Trophoblast cell (in vitro differentiated cells and primary cell): ENCODE data around the gene CHST3.

Experiments used
- DNase-seq, 2 donors: peaks; one replicate each; pipeline ENCODE4 v3.0.0-alpha.2; 2016
- H2AFZ ChIP-seq: 2 replicates; pipeline ENCODE4 v1.6.1; 2013; ENCODE audit warnings: low read length, moderate library complexity, mild to moderate bottlenecking; ENCODE audit not compliant: insufficient read depth, poor library complexity
- H2AK5ac ChIP-seq: 2 replicates; pipeline ENCODE4 v1.6.1; 2013; ENCODE audit warnings: mild to moderate bottlenecking, low read length
- H2BK120ac ChIP-seq: 2 replicates; pipeline ENCODE4 v1.6.1; 2013; ENCODE audit warnings: low read length, mild to moderate bottlenecking, moderate library complexity; ENCODE audit not compliant: insufficient read depth, poor library complexity
- H2BK12ac ChIP-seq: 2 replicates; pipeline ENCODE4 v1.6.1; 2013; ENCODE audit warnings: mild to moderate bottlenecking, low read length, moderate library complexity
- H2BK5ac ChIP-seq: 2 replicates; pipeline ENCODE4 v1.6.1; 2013; ENCODE audit warnings: low read length, low read depth, moderate library complexity, mild to moderate bottlenecking; ENCODE audit not compliant: poor library complexity
- H3K14ac ChIP-seq: 2 replicates; pipeline ENCODE4 v1.6.1; 2013; ENCODE audit warnings: mild to moderate bottlenecking, low read length
- H3K18ac ChIP-seq: 2 replicates; pipeline ENCODE4 v1.6.1; 2013; ENCODE audit warnings: mild to moderate bottlenecking, low read length
- H3K23ac ChIP-seq: 2 replicates; pipeline ENCODE4 v1.6.1; 2013; ENCODE audit warnings: low read length
- H3K27ac ChIP-seq: 2 replicates; pipeline ENCODE4 v1.5.1; 2013; ENCODE audit warnings: low read depth, mild to moderate bottlenecking, inconsistent platforms, low read length, moderate library complexity
- H3K27me3 ChIP-seq: 2 replicates; pipeline ENCODE4 v1.6.1; 2013; ENCODE audit warnings: inconsistent platforms, mild to moderate bottlenecking, low read length, moderate library complexity; ENCODE audit not compliant: insufficient read depth
- H3K36me3 ChIP-seq, 2 experiments: 1 replicate in 1 of 2; 2 replicates in 1 of 2; pipeline ENCODE4 v1.6.1; 2013; ENCODE audit warnings: low read length in 2 of 2, mild to moderate bottlenecking in 2 of 2, moderate library complexity in 1 of 2; ENCODE audit not compliant: insufficient read depth in 2 of 2, control insufficient read depth in 1 of 2
- H3K4ac ChIP-seq: 2 replicates; pipeline ENCODE4 v1.6.1; 2013; ENCODE audit warnings: low read depth, mild to moderate bottlenecking, low read length, moderate library complexity
- H3K4me1 ChIP-seq, 2 experiments: 1 replicate in 1 of 2; 2 replicates in 1 of 2; pipeline ENCODE4 v1.6.1; 2013; ENCODE audit warnings: low read length in 2 of 2, mild to moderate bottlenecking in 2 of 2, moderate library complexity in 1 of 2; ENCODE audit not compliant: insufficient read depth in 2 of 2, control insufficient read depth in 1 of 2
- H3K4me2 ChIP-seq: 2 replicates; pipeline ENCODE4 v1.6.1; 2013; ENCODE audit warnings: inconsistent platforms, mild to moderate bottlenecking, low read length, moderate library complexity
- H3K4me3 ChIP-seq: 2 replicates; pipeline ENCODE4 v1.5.1; 2013; ENCODE audit warnings: mild to moderate bottlenecking, low read depth, low read length, inconsistent platforms
- H3K79me1 ChIP-seq: one replicate; pipeline ENCODE4 v1.6.1; 2013; ENCODE audit warnings: low read length
- H3K79me2 ChIP-seq: 2 replicates; pipeline ENCODE4 v1.6.1; 2013; ENCODE audit warnings: low read length, mild to moderate bottlenecking; ENCODE audit not compliant: control insufficient read depth, insufficient read depth, poor library complexity
- H3K9ac ChIP-seq: 2 replicates; pipeline ENCODE4 v1.6.1; 2013; ENCODE audit warnings: mild to moderate bottlenecking, low read length
- H3K9me3 ChIP-seq: 2 replicates; pipeline ENCODE4 v1.6.1; 2013; ENCODE audit warnings: low read depth, mild to moderate bottlenecking, control low read depth, inconsistent platforms, low read length; ENCODE audit not compliant: insufficient read depth
- H4K12ac ChIP-seq: 2 replicates; pipeline ENCODE4 v1.6.1; 2013; ENCODE audit warnings: low read depth, mild to moderate bottlenecking, low read length, moderate library complexity
- H4K8ac ChIP-seq: 2 replicates; pipeline ENCODE4 v1.6.1; 2013; ENCODE audit warnings: low read depth, mild to moderate bottlenecking, low read length, moderate library complexity
- H4K91ac ChIP-seq: one replicate; pipeline ENCODE4 v1.6.1; 2013; ENCODE audit warnings: low read depth, mild to moderate bottlenecking, low read length, moderate library complexity
- WGBS: extraction: QIAGEN DNeasy Blood & Tissue Kit; methylation state at CpG from one replicate; pipeline ENCODE4 v1.1.7; 2013; ENCODE audit warnings: missing lambda C conversion rate; ENCODE audit not compliant: insufficient read length, insufficient coverage; ENCODE audit errors: extremely low coverage; 5-methylcytosine and 5-hydroxymethylcytosine counted together

Gene CHST3

GRCh38 chr10:71938211-71938610, 26.0 kb upstream of the CHST3 start:
- WGBS = no CpG with 5 or more reads among the region's 1 CpG
- Histone ChIP-seq H3K18ac (no peak overlapping the region), H4K12ac (no peak overlapping the region), H3K27me3 (no peaks in the 10 kb centered on the region), H3K14ac (no peak overlapping the region), H2BK120ac (no peak overlapping the region), H3K27ac (peak overlapping the region; percentile 67), H4K91ac (peak overlapping the region; percentile 10), H3K4me2 (no peak overlapping the region), H2AFZ (no peak overlapping the region), H3K9ac (no peak overlapping the region), H3K23ac (no peak overlapping the region), H3K4ac (no peak overlapping the region), H3K4me3 (no peak overlapping the region), H3K4me1 (peaks cover 4 to 9% of the 10 kb centered on the region in 2 experiments), H3K36me3 (no peaks in the 10 kb centered on the region), H3K79me2 (no peaks in the 10 kb centered on the region), H2BK12ac (no peak overlapping the region), H2AK5ac (no peak overlapping the region), H3K9me3 (peaks cover 2% of the 10 kb centered on the region), H2BK5ac (no peak overlapping the region), H3K79me1 (peaks cover 8% of the 10 kb centered on the region), H4K8ac (no peak overlapping the region)
- DNase-seq = no peak

GRCh38 chr10:71939304-71939703, 24.9 kb upstream of the CHST3 start:
- Histone ChIP-seq H3K9ac (no peak overlapping the region), H3K79me1 (peaks cover 8% of the 10 kb centered on the region), H3K14ac (peak overlapping the region; percentile 13), H3K18ac (no peak overlapping the region), H2BK5ac (peak overlapping the region; percentile 51), H3K4me3 (no peak overlapping the region), H4K8ac (no peak overlapping the region), H2BK120ac (peak overlapping the region; percentile 61), H3K27me3 (no peaks in the 10 kb centered on the region), H3K79me2 (no peaks in the 10 kb centered on the region), H4K12ac (no peak overlapping the region), H3K9me3 (peaks cover 10% of the 10 kb centered on the region), H3K4ac (no peak overlapping the region), H3K23ac (no peak overlapping the region), H3K27ac (peak overlapping the region; percentile 18), H3K36me3 (no peaks in the 10 kb centered on the region), H2BK12ac (no peak overlapping the region), H3K4me2 (no peak overlapping the region), H4K91ac (peak overlapping the region; percentile 83), H2AK5ac (no peak overlapping the region), H3K4me1 (peaks cover 4 to 9% of the 10 kb centered on the region in 2 experiments), H2AFZ (no peak overlapping the region)
- WGBS = no CpG with 5 or more reads among the region's 4 CpGs
- DNase-seq = no peak

- H2AK5ac ChIP-seq = no peak overlapping the region
- H3K27me3 ChIP-seq = no peaks in the 10 kb centered on the region
- H4K91ac ChIP-seq = peak overlapping the region; percentile 83
- H3K4me3 ChIP-seq = no peak overlapping the region
- peak overlapping the region; percentile 13 for H3K14ac ChIP-seq
- H2BK5ac ChIP-seq = peak overlapping the region; percentile 51
- H3K9me3 ChIP-seq = peaks cover 14% of the 10 kb centered on the region
- peak overlapping the region; percentile 61 for H2BK120ac ChIP-seq
- no peak overlapping the region for H3K23ac ChIP-seq
- no CpG with 5 or more reads among the region's 26 CpGs for WGBS
- peak overlapping the region; percentile 5 for H3K18ac ChIP-seq
- peaks cover 4 to 9% of the 10 kb centered on the region in 2 experiments for H3K4me1 ChIP-seq
- H3K4ac ChIP-seq = no peak overlapping the region
- no peaks in the 10 kb centered on the region for H3K36me3 ChIP-seq
- peak overlapping the region; percentile 73 for H2BK12ac ChIP-seq
- H3K79me2 ChIP-seq = no peaks in the 10 kb centered on the region
- DNase-seq = no peak
- H3K9ac ChIP-seq = no peak overlapping the region
- no peak overlapping the region for H4K8ac ChIP-seq
- H4K12ac ChIP-seq = no peak overlapping the region
- no peak overlapping the region for H2AFZ ChIP-seq
- H3K27ac ChIP-seq = peak overlapping the region; percentile 18
- no peak overlapping the region for H3K4me2 ChIP-seq
- H3K79me1 ChIP-seq = peaks cover 8% of the 10 kb centered on the region
Measured at GRCh38 chr10:71939861-71940474, 24.2 kb upstream of the CHST3 start.

- Histone ChIP-seq H3K14ac (no peak overlapping the region), H3K18ac (no peak overlapping the region), H3K4ac (no peak overlapping the region), H4K8ac (no peak overlapping the region), H3K79me2 (no peaks in the 10 kb centered on the region), H4K91ac (peak overlapping the region; percentile 32), H3K79me1 (peaks cover 8% of the 10 kb centered on the region), H3K9ac (no peak overlapping the region), H3K9me3 (peaks cover 14% of the 10 kb centered on the region), H2BK5ac (no peak overlapping the region), H2BK12ac (no peak overlapping the region), H3K27ac (no peak overlapping the region), H3K27me3 (no peaks in the 10 kb centered on the region), H2BK120ac (peak overlapping the region; percentile 6), H3K4me1 (peaks cover 4 to 9% of the 10 kb centered on the region in 2 experiments), H4K12ac (no peak overlapping the region), H2AFZ (no peak overlapping the region), H3K36me3 (no peaks in the 10 kb centered on the region), H3K4me3 (no peak overlapping the region), H3K4me2 (no peak overlapping the region), H2AK5ac (no peak overlapping the region), H3K23ac (no peak overlapping the region)
- no CpG with 5 or more reads among the region's 4 CpGs for WGBS
- no peak for DNase-seq
Measured at GRCh38 chr10:71940752-71941151, 23.4 kb upstream of the CHST3 start.
